Tibial artery (tissue), 4 donors: Measurements from ENCODE around the gene SSX2IP.

Source experiments
- DNase-seq, 2 donors: peaks; one replicate each; pipeline ENCODE4 v3.0.0-alpha.2; 2019
- H3K27ac ChIP-seq, 2 donors: fragments of 200-600 bp; sonication (generic) in 1 of 2; 1 replicate in 1 of 2; 2 replicates in 1 of 2; pipeline ENCODE4 v1.5.1; 2018 to 2019; ENCODE audit warnings: mild to moderate bottlenecking in 1 of 2
- H3K27me3 ChIP-seq, 2 donors: fragments of 200-600 bp; sonication (generic) in 1 of 2; one replicate each; pipeline versions ENCODE4 v1.5.1 to v1.6.0; 2016 to 2019
- H3K36me3 ChIP-seq, 3 donors: fragments of 200-600 bp; sonication (generic) in 2 of 3; one replicate each; pipeline ENCODE4 v1.5.1; 2016 to 2019; ENCODE audit warnings: mild to moderate bottlenecking in 2 of 3
- H3K4me1 ChIP-seq, 4 donors: fragments of 200-600 bp; sonication (generic) in 2 of 4; 1 replicate in 3 of 4; 2 replicates in 1 of 4; pipeline ENCODE4 v1.5.1; 2016 to 2019
- H3K4me3 ChIP-seq, 2 donors: fragments of 200-600 bp; sonication (generic) in 1 of 2; 1 replicate in 1 of 2; 2 replicates in 1 of 2; pipeline ENCODE4 v1.5.1; 2018 to 2019; ENCODE audit warnings: mild to moderate bottlenecking in 2 of 2
- H3K9me3 ChIP-seq, 3 donors: fragments of 200-600 bp; sonication (generic) in 1 of 3; one replicate each; pipeline ENCODE4 v1.5.1; 2016 to 2019
- CTCF ChIP-seq, 2 experiments: fragments of 200-600 bp in 1 of 2; fragments of 450-650 bp in 1 of 2; IDR thresholded peaks; one replicate each; pipeline ENCODE4 v1.5.1; 2017 to 2019; ENCODE audit warnings: antibody characterized with exemption in 2 of 2, mild to moderate bottlenecking in 1 of 2, moderate library complexity in 1 of 2
- intact Hi-C: fragments of 100-400 bp; cut with DNase I; formaldehyde crosslinking; loops from one replicate; pipeline ENCODE4 v1.15.0; 2023; ENCODE audit warnings: low total_unique reads

Gene SSX2IP

GRCh38 chr1:84689514-84690396 is 506 bp downstream of the SSX2IP start:
- Histone ChIP-seq H3K27me3 (no peaks in the 10 kb centered on the region), H3K36me3 (no peaks in the 10 kb centered on the region), H3K4me3 (peak overlapping the region; percentile 92 to 96), H3K27ac (peak overlapping the region; percentile 86 to 87), H3K9me3 (no peaks in the 10 kb centered on the region), H3K4me1 (peaks cover 0 to 22% (median 11%) of the 10 kb centered on the region in 4 donors)
- intact Hi-C loops, result loop anchor here (5.0 to 10.0 kb wide), 2 partner anchors 117 to 185 kb away; partner anchors contain the start of genes CTBS, GNG5 and SPATA1
- peak; percentile 55 to 75 for DNase-seq
- peak in 1 of 2 experiments; percentile 24 for TF ChIP-seq CTCF (IDR thresholded peaks at IDR 0.05)

GRCh38 chr1:84688463-84689061 is 1.7 kb downstream of the SSX2IP start:
- no peak for TF ChIP-seq CTCF (IDR thresholded peaks at IDR 0.05)
- H3K36me3 ChIP-seq, result no peaks in the 10 kb centered on the region
- no peak overlapping the region for H3K27ac ChIP-seq
- peaks cover 0 to 22% (median 11%) of the 10 kb centered on the region in 4 donors for H3K4me1 ChIP-seq
- H3K9me3 ChIP-seq, result no peaks in the 10 kb centered on the region
- H3K27me3 ChIP-seq, result no peaks in the 10 kb centered on the region
- no peak for DNase-seq
- intact Hi-C loops, result no loop called here
- no peak overlapping the region for H3K4me3 ChIP-seq

- TF ChIP-seq CTCF (IDR thresholded peaks at IDR 0.05), result no peak
- DNase-seq, result no peak
- Histone ChIP-seq H3K9me3 (no peaks in the 10 kb centered on the region), H3K36me3 (no peaks in the 10 kb centered on the region), H3K4me1 (peaks cover 0 to 22% (median 11%) of the 10 kb centered on the region in 4 donors), H3K27ac (no peak overlapping the region), H3K4me3 (no peak overlapping the region), H3K27me3 (no peaks in the 10 kb centered on the region)
- intact Hi-C loops, result no loop called here
Observed at GRCh38 chr1:84687714-84688462, 2.4 kb downstream of the SSX2IP start.

- Histone ChIP-seq H3K9me3 (no peaks in the 10 kb centered on the region), H3K4me3 (no peak overlapping the region), H3K36me3 (no peaks in the 10 kb centered on the region), H3K27ac (no peak overlapping the region), H3K4me1 (peaks cover 0 to 22% (median 10%) of the 10 kb centered on the region in 4 donors), H3K27me3 (no peaks in the 10 kb centered on the region)
- no peak for TF ChIP-seq CTCF (IDR thresholded peaks at IDR 0.05)
- intact Hi-C loops, result no loop called here
- no peak for DNase-seq
Observed at GRCh38 chr1:84686223-84686622, 4.0 kb downstream of the SSX2IP start.

- H3K9me3 ChIP-seq, result no peaks in the 10 kb centered on the region
- no peak for DNase-seq
- H3K27me3 ChIP-seq, result no peaks in the 10 kb centered on the region
- no peak for TF ChIP-seq CTCF (IDR thresholded peaks at IDR 0.05)
- H3K27ac ChIP-seq, result no peak overlapping the region
- no peak overlapping the region for H3K4me3 ChIP-seq
- H3K36me3 ChIP-seq, result no peaks in the 10 kb centered on the region
- intact Hi-C loops, result no loop called here
- H3K4me1 ChIP-seq, result peaks cover 0 to 11% (median 3%) of the 10 kb centered on the region in 4 donors
Observed at GRCh38 chr1:84683508-84683907, 6.8 kb downstream of the SSX2IP start.
